Natural killer cell (primary cell): ENCODE results near the gene M1AP. TPM values are rescaled to one million over a fixed set of nuclear protein-coding genes. Genes with fewer than 3 reads are reported as not detected.

Experiments used
- ATAC-seq, 3 donors: fragments of 150-1000 bp in 2 of 3; fragments of 200-7000 bp in 1 of 3; cut with Tn5 transposase; 1 replicate in 1 of 3; 2 replicates in 2 of 3; pipeline ENCODE4 v1.10.0; 2021; ENCODE audit warnings: mild to moderate bottlenecking in 2 of 3, moderate library complexity in 2 of 3
- DNase-seq, 2 donors: peaks; one replicate each; pipeline versions ENCODE4 v3.0.0 to v3.0.0-alpha.2; 2013 to 2021; ENCODE audit warnings: mixed read lengths in 1 of 2
- H3K27ac ChIP-seq: one replicate; pipeline ENCODE4 v1.5.1; 2013; ENCODE audit warnings: mild to moderate bottlenecking, low read length
- H3K27me3 ChIP-seq: one replicate; pipeline ENCODE4 v1.6.1; 2013; ENCODE audit warnings: low read length; ENCODE audit not compliant: control insufficient read depth, insufficient read depth
- H3K36me3 ChIP-seq: one replicate; pipeline ENCODE4 v1.6.1; 2013; ENCODE audit warnings: low read length; ENCODE audit not compliant: control insufficient read depth, insufficient read depth
- H3K4me1 ChIP-seq: one replicate; pipeline ENCODE4 v1.6.1; 2013; ENCODE audit warnings: low read length; ENCODE audit not compliant: control insufficient read depth, insufficient read depth
- H3K4me3 ChIP-seq: one replicate; pipeline ENCODE4 v1.5.1; 2013; ENCODE audit warnings: low read length
- H3K9me3 ChIP-seq: one replicate; pipeline ENCODE4 v1.6.1; 2013; ENCODE audit warnings: low read length; ENCODE audit not compliant: control insufficient read depth, insufficient read depth
- H3K27ac Mint-ChIP-seq, 2 donors: one replicate each; pipeline ENCODE4 v1.8.0; 2022; ENCODE audit warnings: mild to moderate bottlenecking in 2 of 2, mixed read lengths in 2 of 2, moderate library complexity in 1 of 2
- H3K27me3 Mint-ChIP-seq, 2 donors: one replicate each; pipeline ENCODE4 v1.8.0; 2022; ENCODE audit warnings: low read depth in 2 of 2, mixed read lengths in 2 of 2
- H3K36me3 Mint-ChIP-seq: one replicate; pipeline ENCODE4 v1.8.0; 2022; ENCODE audit warnings: mixed read lengths
- H3K4me1 Mint-ChIP-seq, 2 donors: one replicate each; pipeline ENCODE4 v1.8.0; 2022; ENCODE audit warnings: mixed read lengths in 2 of 2
- H3K4me3 Mint-ChIP-seq: one replicate; pipeline ENCODE4 v1.8.0; 2022; ENCODE audit warnings: mild to moderate bottlenecking, moderate library complexity, mixed read lengths
- H3K9me3 Mint-ChIP-seq, 2 donors: one replicate each; pipeline ENCODE4 v1.8.0; 2022; ENCODE audit warnings: mixed read lengths in 2 of 2
- CTCF ChIP-seq: fragments of 200-600 bp; IDR thresholded peaks from one replicate; pipeline ENCODE4 v1.8.0; 2022; ENCODE audit warnings: antibody characterized with exemption
- WGBS: methylation state at CpG from one replicate; pipeline ENCODE4 v1.1.7; 2013; ENCODE audit warnings: missing lambda C conversion rate; ENCODE audit not compliant: insufficient coverage; 5-methylcytosine and 5-hydroxymethylcytosine counted together
- intact Hi-C: fragments of 100-400 bp; cut with micrococcal nuclease; formaldehyde crosslinking; loops from one replicate; pipeline ENCODE4 v1.14.2; 2022
- total RNA-seq, 4 donors: library from RNA; stranded (reverse); fragments of 120-200 nt in 1 of 4; gene quantifications; one replicate each; pipeline versions ENCODE4 v1.2.3 to v1.2.4, GENCODE V29; 2013 to 2022

Gene M1AP
- total RNA-seq, 3 donors from 2014 or later (not counting 1 experiment from before 2014, with no cell fraction given): not detected

- intact Hi-C loops: loop anchor here (1.0 kb wide), 1 partner anchor 72 kb away; the partner anchor contains the start of gene WBP1
- peaks cover 10% of the 10 kb centered on the region for H3K36me3 Mint-ChIP-seq
- peak; percentile 76 to 81 for DNase-seq
Measured at GRCh38 chr2:74530239-74531187, 117.6 kb downstream of the M1AP start.

GRCh38 chr2:74529357-74530238 is 118.5 kb downstream of the M1AP start, which contains the start of the genes AUP1 and HTRA2:
TSS of gene AUP1 (minus strand) at chr2:74529706. CDS start at chr2:74529629, 77 bp downstream.
TSS of gene HTRA2 (plus strand) at chr2:74529933. CDS start at chr2:74530007, 74 bp downstream.
- DNase-seq: peak; percentile 83 to 91
- peak within 1 kb of the TSS; percentile 92 for H3K4me3 ChIP-seq
- under 1% methylated on average over 87 of the region's 87 CpGs for WGBS
- Mint-ChIP-seq H3K27me3 (no peaks in the 10 kb centered on the region), H3K4me1 (peaks cover 32 to 44% of the 10 kb centered on the region in 2 donors), H3K36me3 (peaks cover 10% of the 10 kb centered on the region), H3K4me3 (peak within 1 kb of the TSS; percentile 96), H3K27ac (peak within 1 kb of the TSS; percentile 94 to 95), H3K9me3 (no peaks in the 10 kb centered on the region)
- peaks cover 31% of the 10 kb centered on the region for H3K4me1 ChIP-seq
- H3K9me3 ChIP-seq: no peaks in the 10 kb centered on the region
- TF ChIP-seq CTCF: no peak
- H3K27me3 ChIP-seq: no peaks in the 10 kb centered on the region
- H3K27ac ChIP-seq: peak within 1 kb of the TSS; percentile 95
- H3K36me3 ChIP-seq: peaks cover 40% of the 10 kb centered on the region
- peak; percentile 75 to 90 (median 77) for ATAC-seq
- intact Hi-C loops: loop anchor here (1.0 to 2.0 kb wide), 4 partner anchors 13 to 75 kb away; partner anchors contain the start of genes INO80B, PCGF1 and WBP1

More at GRCh38 chr2:74530239-74531187, 117.6 kb downstream of the M1AP start:
- Histone ChIP-seq H3K9me3 (no peaks in the 10 kb centered on the region), H3K27ac (peak overlapping the region; percentile 95), H3K27me3 (no peaks in the 10 kb centered on the region), H3K4me3 (peak overlapping the region; percentile 92), H3K36me3 (peaks cover 40% of the 10 kb centered on the region), H3K4me1 (peaks cover 31% of the 10 kb centered on the region)
- Mint-ChIP-seq H3K9me3 (no peaks in the 10 kb centered on the region), H3K4me1 (peaks cover 32 to 44% of the 10 kb centered on the region in 2 donors), H3K4me3 (peak overlapping the region; percentile 96), H3K27ac (peak overlapping the region; percentile 94 to 95), H3K27me3 (no peaks in the 10 kb centered on the region)
- TF ChIP-seq CTCF: no peak
- ATAC-seq: peak; percentile 53 to 71 (median 61)
- WGBS: 2% methylated on average over 54 of the region's 54 CpGs

GRCh38 chr2:74528600-74529356 is 119.4 kb downstream of the M1AP start:
- no peaks in the 10 kb centered on the region for H3K27me3 ChIP-seq
- peak overlapping the region; percentile 92 for H3K4me3 ChIP-seq
- WGBS: 13% methylated on average over 26 of the region's 29 CpGs
- TF ChIP-seq CTCF: no peak
- intact Hi-C loops: loop anchor here (1.0 to 2.0 kb wide), 3 partner anchors 12 to 74 kb away; partner anchors contain the start of genes INO80B and PCGF1
- Mint-ChIP-seq H3K27me3 (no peaks in the 10 kb centered on the region), H3K27ac (peak overlapping the region; percentile 94 to 95), H3K36me3 (peaks cover 10% of the 10 kb centered on the region), H3K4me1 (peaks cover 32 to 44% of the 10 kb centered on the region in 2 donors), H3K4me3 (peak overlapping the region; percentile 96), H3K9me3 (no peaks in the 10 kb centered on the region)
- H3K9me3 ChIP-seq: no peaks in the 10 kb centered on the region
- peak overlapping the region; percentile 95 for H3K27ac ChIP-seq
- peaks cover 31% of the 10 kb centered on the region for H3K4me1 ChIP-seq
- peaks cover 40% of the 10 kb centered on the region for H3K36me3 ChIP-seq
- peak in 2 of 3 donors; percentile 0 to 1 for ATAC-seq
- DNase-seq: no peak
